DOHH2 (cell line): Measurements from ENCODE around the gene ELK4.

Source experiments
- H3F3A ChIP-seq: fragments of 200-600 bp; sonication (generic), shearing (Covaris generic); 2 replicates; pipeline ENCODE4 v1.6.0; 2016; ENCODE audit warnings: antibody characterized with exemption, mild to moderate bottlenecking; ENCODE audit not compliant: control insufficient read depth, insufficient read depth
- H3K27ac ChIP-seq: fragments of 200-600 bp; sonication (generic); 2 replicates; pipeline ENCODE4 v1.5.1; 2014; ENCODE audit warnings: low read depth, mild to moderate bottlenecking, low read length, moderate library complexity
- H3K27me3 ChIP-seq: fragments of 200-600 bp; sonication (generic); 2 replicates; pipeline ENCODE4 v1.6.1; 2014; ENCODE audit warnings: mild to moderate bottlenecking, low read length, mixed read lengths; ENCODE audit not compliant: control insufficient read depth
- H3K36me3 ChIP-seq: fragments of 200-600 bp; sonication (generic); 2 replicates; pipeline ENCODE4 v1.6.1; 2014; ENCODE audit warnings: mild to moderate bottlenecking, low read length, moderate library complexity, mixed read lengths; ENCODE audit not compliant: control insufficient read depth
- H3K4me1 ChIP-seq: fragments of 200-600 bp; sonication (generic); 2 replicates; pipeline ENCODE4 v1.6.1; 2014; ENCODE audit warnings: mild to moderate bottlenecking, low read length, mixed read lengths; ENCODE audit not compliant: control insufficient read depth
- H3K4me2 ChIP-seq: fragments of 200-600 bp; sonication (generic); 2 replicates; pipeline ENCODE4 v1.6.0; 2014; ENCODE audit warnings: mild to moderate bottlenecking, low read length, moderate library complexity
- H3K4me3 ChIP-seq: fragments of 200-600 bp; sonication (generic); 2 replicates; pipeline ENCODE4 v1.5.1; 2014; ENCODE audit warnings: mild to moderate bottlenecking, low read length, mixed read lengths
- H3K79me2 ChIP-seq: fragments of 200-600 bp; sonication (generic); 2 replicates; pipeline ENCODE4 v1.6.1; 2014; ENCODE audit warnings: mild to moderate bottlenecking, low read length, mixed read lengths; ENCODE audit not compliant: control insufficient read depth
- H3K9me2 ChIP-seq: fragments of 200-600 bp; sonication (generic); replicated peaks from 2 replicates; pipeline ENCODE4 v1.6.1; 2014; ENCODE audit warnings: mild to moderate bottlenecking, low read length, mixed read lengths; ENCODE audit not compliant: control insufficient read depth
- H3K9me3 ChIP-seq: fragments of 200-600 bp; sonication (generic); 2 replicates; pipeline ENCODE4 v1.6.1; 2014; ENCODE audit warnings: antibody characterized with exemption, low read length, mixed read lengths; ENCODE audit not compliant: control insufficient read depth, insufficient read depth
- H4K20me1 ChIP-seq: fragments of 200-600 bp; sonication (generic); 2 replicates; pipeline ENCODE4 v1.6.0; 2014; ENCODE audit warnings: low read depth, mild to moderate bottlenecking, antibody characterized with exemption, low read length, moderate library complexity; ENCODE audit not compliant: control insufficient read depth, insufficient read depth
- CTCF ChIP-seq: fragments of 200-600 bp; sonication (generic); IDR thresholded peaks from one replicate; pipeline ENCODE4 v1.5.1; 2014; ENCODE audit warnings: antibody characterized with exemption, mild to moderate bottlenecking, low read depth, low read length; ENCODE audit not compliant: poor library complexity, severe bottlenecking
- EZH2phosphoT487 ChIP-seq: fragments of 200-600 bp; sonication (generic); IDR thresholded peaks from 2 replicates; pipeline ENCODE4 v1.6.1; 2017; ENCODE audit warnings: borderline replicate concordance, mild to moderate bottlenecking, antibody characterized with exemption, low read length, moderate library complexity, mixed read lengths

ELK4 gene

GRCh38 chr1:205676002-205676401, 44.2 kb upstream of the ELK4 start:
- no peaks in the 10 kb centered on the region for H4K20me1 ChIP-seq
- 0 out of 2 replicates have a peak, but pooled peaks cover 3% of the 10 kb centered on the region for H3F3A ChIP-seq
- no peak overlapping the region for H3K4me2 ChIP-seq
- peaks cover 19% of the 10 kb centered on the region for H3K4me1 ChIP-seq
- H3K79me2 ChIP-seq = no peaks in the 10 kb centered on the region
- no peak overlapping the region for H3K27ac ChIP-seq
- peaks cover 18% of the 10 kb centered on the region for H3K27me3 ChIP-seq
- H3K4me3 ChIP-seq = no peak overlapping the region
- no peaks in the 10 kb centered on the region for H3K9me2 ChIP-seq
- TF ChIP-seq EZH2phosphoT487 = no peak
- TF ChIP-seq CTCF = no peak
- no peaks in the 10 kb centered on the region for H3K36me3 ChIP-seq
- H3K9me3 ChIP-seq = no peaks in the 10 kb centered on the region

GRCh38 chr1:205675247-205675646, 43.4 kb upstream of the ELK4 start:
- Histone ChIP-seq H3K9me2 (no peaks in the 10 kb centered on the region), H3F3A (0 out of 2 replicates have a peak, but pooled peaks cover 3% of the 10 kb centered on the region), H3K27ac (no peak overlapping the region), H3K36me3 (no peaks in the 10 kb centered on the region), H3K9me3 (no peaks in the 10 kb centered on the region), H3K4me3 (no peak overlapping the region), H3K4me1 (peaks cover 19% of the 10 kb centered on the region), H4K20me1 (no peaks in the 10 kb centered on the region), H3K79me2 (no peaks in the 10 kb centered on the region), H3K27me3 (peaks cover 11% of the 10 kb centered on the region), H3K4me2 (no peak overlapping the region)
- no peak for TF ChIP-seq CTCF
- TF ChIP-seq EZH2phosphoT487 = no peak

GRCh38 chr1:205672970-205673369, 41.2 kb upstream of the ELK4 start:
- H3K4me3 ChIP-seq = no peak overlapping the region
- H3K9me2 ChIP-seq = no peaks in the 10 kb centered on the region
- no peak for TF ChIP-seq EZH2phosphoT487
- H3K4me2 ChIP-seq = no peak overlapping the region
- H4K20me1 ChIP-seq = no peaks in the 10 kb centered on the region
- H3K4me1 ChIP-seq = peaks cover 31% of the 10 kb centered on the region
- no peaks in the 10 kb centered on the region for H3K36me3 ChIP-seq
- H3K79me2 ChIP-seq = no peaks in the 10 kb centered on the region
- no peaks in the 10 kb centered on the region for H3K9me3 ChIP-seq
- 0 out of 2 replicates have a peak, but pooled peaks cover 3% of the 10 kb centered on the region for H3F3A ChIP-seq
- H3K27me3 ChIP-seq = no peaks in the 10 kb centered on the region
- no peak overlapping the region for H3K27ac ChIP-seq

GRCh38 chr1:205672395-205672889, 40.6 kb upstream of the ELK4 start:
- H3K79me2 ChIP-seq = no peaks in the 10 kb centered on the region
- no peak overlapping the region for H3K27ac ChIP-seq
- H3K36me3 ChIP-seq = no peaks in the 10 kb centered on the region
- TF ChIP-seq EZH2phosphoT487 = no peak
- H3K9me3 ChIP-seq = no peaks in the 10 kb centered on the region
- no peaks in the 10 kb centered on the region for H3K9me2 ChIP-seq
- peaks cover 36% of the 10 kb centered on the region for H3K4me1 ChIP-seq
- H3K4me2 ChIP-seq = no peak overlapping the region
- no peaks in the 10 kb centered on the region for H4K20me1 ChIP-seq
- no peaks in the 10 kb centered on the region for H3K27me3 ChIP-seq
- H3K4me3 ChIP-seq = no peak overlapping the region
- H3F3A ChIP-seq = 0 out of 2 replicates have a peak, but pooled peaks cover under 1% of the 10 kb centered on the region
